Osteocyte (in vitro differentiated cells): ENCODE data around the gene CD84. TPM values are rescaled to one million over a fixed set of nuclear protein-coding genes. Genes with fewer than 3 reads are reported as not detected.
"Not testable (repeated sequence)": the region's sequence is repeated elsewhere in the genome, so short reads cannot be mapped to it uniquely, and the experiment has no call there.

Source experiments
- DNase-seq: peaks from one replicate; pipeline ENCODE4 v3.0.0; 2021; ENCODE audit warnings: mixed read lengths; ENCODE audit not compliant: unreplicated experiment; ENCODE audit errors: extremely low spot score
- H3K27ac Mint-ChIP-seq: one replicate; pipeline ENCODE4 v1.8.0; 2021; ENCODE audit warnings: mild to moderate bottlenecking, mixed read lengths; ENCODE audit not compliant: unreplicated experiment
- H3K27me3 Mint-ChIP-seq: one replicate; pipeline ENCODE4 v1.8.0; 2021; ENCODE audit warnings: mixed read lengths; ENCODE audit not compliant: unreplicated experiment
- H3K36me3 Mint-ChIP-seq: one replicate; pipeline ENCODE4 v1.8.0; 2021; ENCODE audit warnings: mixed read lengths; ENCODE audit not compliant: unreplicated experiment
- H3K4me1 Mint-ChIP-seq: one replicate; pipeline ENCODE4 v1.8.0; 2021; ENCODE audit warnings: mixed read lengths; ENCODE audit not compliant: unreplicated experiment
- H3K4me3 Mint-ChIP-seq: one replicate; pipeline ENCODE4 v1.8.0; 2021; ENCODE audit warnings: mild to moderate bottlenecking, moderate library complexity, mixed read lengths; ENCODE audit not compliant: unreplicated experiment
- H3K9me3 Mint-ChIP-seq: one replicate; pipeline ENCODE4 v1.8.0; 2021; ENCODE audit warnings: mixed read lengths; ENCODE audit not compliant: unreplicated experiment
- CTCF ChIP-seq: fragments of 200-600 bp; sonication (generic); IDR thresholded peaks from 2 replicates; pipeline ENCODE4 v1.5.0; 2021; ENCODE audit warnings: antibody characterized with exemption, mild to moderate bottlenecking, moderate library complexity
- long read RNA-seq: library from polyadenylated mRNA; unstranded; transcript quantifications from one replicate; pipeline ENCODE4 v2.0.0, GENCODE V29; 2021
- total RNA-seq: library from RNA; stranded (reverse); gene quantifications from 2 replicates; pipeline ENCODE4 v1.2.1, GENCODE V29; 2021

Gene CD84
- total RNA-seq: not detected in 2 replicates
- long read RNA-seq: 0 reads

- no peak for TF ChIP-seq CTCF
- no peaks in the 10 kb centered on the region for H3K4me1 Mint-ChIP-seq
- H3K27me3 Mint-ChIP-seq: peaks cover 5% of the 10 kb centered on the region
Observed at GRCh38 chr1:160579216-160579701, at the start of gene CD84. Gene CD84 (minus strand): TSS chr1:160579496. CDS start chr1:160579437, 59 bp downstream.

GRCh38 chr1:160628799-160629263 lies 49.5 kb upstream of the CD84 start:
- no peak for DNase-seq
- Mint-ChIP-seq H3K4me1 (no peaks in the 10 kb centered on the region), H3K9me3 (no peaks in the 10 kb centered on the region), H3K27ac (no peak overlapping the region), H3K36me3 (no peaks in the 10 kb centered on the region), H3K27me3 (peaks cover 7% of the 10 kb centered on the region), H3K4me3 (no peak overlapping the region)
- TF ChIP-seq CTCF: no peak

More at GRCh38 chr1:160579216-160579701, at the start of gene CD84:
- Mint-ChIP-seq H3K9me3 (no peaks in the 10 kb centered on the region), H3K4me3 (no peak within 1 kb of the TSS), H3K36me3 (no peaks in the 10 kb centered on the region), H3K27ac (no peak within 1 kb of the TSS)
- no peak for DNase-seq

GRCh38 chr1:160627677-160628289 lies 48.5 kb upstream of the CD84 start:
- H3K9me3 Mint-ChIP-seq, H3K36me3 Mint-ChIP-seq, H3K4me3 Mint-ChIP-seq, H3K27me3 Mint-ChIP-seq, DNase-seq, H3K27ac Mint-ChIP-seq, H3K4me1 Mint-ChIP-seq: not testable (repeated sequence)

- no peaks in the 10 kb centered on the region for H3K36me3 Mint-ChIP-seq
- H3K27ac Mint-ChIP-seq: no peak overlapping the region
- no peaks in the 10 kb centered on the region for H3K4me1 Mint-ChIP-seq
- no peak overlapping the region for H3K4me3 Mint-ChIP-seq
- peaks cover 7% of the 10 kb centered on the region for H3K27me3 Mint-ChIP-seq
- H3K9me3 Mint-ChIP-seq: no peaks in the 10 kb centered on the region
- no peak for TF ChIP-seq CTCF
- no peak for DNase-seq
Observed at GRCh38 chr1:160626509-160627342, 47.4 kb upstream of the CD84 start.

- Mint-ChIP-seq H3K36me3 (no peaks in the 10 kb centered on the region), H3K4me1 (no peaks in the 10 kb centered on the region), H3K27ac (no peak overlapping the region), H3K9me3 (no peaks in the 10 kb centered on the region), H3K27me3 (peaks cover 8% of the 10 kb centered on the region), H3K4me3 (no peak overlapping the region)
- no peak for TF ChIP-seq CTCF
- DNase-seq: no peak
Observed at GRCh38 chr1:160625725-160626498, 46.6 kb upstream of the CD84 start.
